Activated naive CD8-positive, alpha-beta T cell (primary cell): ENCODE data around the gene EDA.
A peak's percentile ranks its signal among the peaks of the same experiment; 100 is the strongest.

Experiments used
- H3K27ac Mint-ChIP-seq: one replicate; pipeline ENCODE4 v1.8.0; 2021; ENCODE audit warnings: mixed read lengths
- H3K27me3 Mint-ChIP-seq: one replicate; pipeline ENCODE4 v1.8.0; 2021; ENCODE audit warnings: mixed read lengths
- H3K36me3 Mint-ChIP-seq: one replicate; pipeline ENCODE4 v1.8.0; 2021; ENCODE audit warnings: mixed read lengths
- H3K4me1 Mint-ChIP-seq: one replicate; pipeline ENCODE4 v1.8.0; 2021; ENCODE audit warnings: low read depth, mixed read lengths
- H3K4me3 Mint-ChIP-seq: one replicate; pipeline ENCODE4 v1.8.0; 2021; ENCODE audit warnings: mild to moderate bottlenecking, mixed read lengths
- H3K9me3 Mint-ChIP-seq: one replicate; pipeline ENCODE4 v1.8.0; 2021; ENCODE audit warnings: low read depth, mixed read lengths

The EDA gene

DNA sequence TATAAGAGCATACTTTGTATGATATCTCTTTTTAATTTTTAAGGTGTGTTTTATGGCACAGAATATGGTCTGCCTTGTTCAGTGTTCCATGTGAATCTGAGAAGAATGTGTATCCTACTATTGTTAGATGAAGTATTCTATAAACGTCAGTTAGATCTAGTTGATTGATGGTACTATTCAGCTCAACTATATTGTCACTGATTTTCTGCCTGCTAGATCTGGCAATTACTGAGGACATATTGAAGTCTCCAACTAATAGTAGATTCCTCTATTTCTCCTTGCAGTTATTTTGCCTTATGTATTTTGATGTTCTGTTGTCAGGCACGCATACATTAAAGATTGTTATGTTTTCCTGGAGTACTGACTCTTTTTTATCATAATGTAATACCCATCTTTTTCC lies 394.1 kb downstream of the EDA start:
- Mint-ChIP-seq H3K9me3 (no peaks in the 10 kb centered on the region), H3K27ac (no peak overlapping the region), H3K36me3 (no peaks in the 10 kb centered on the region), H3K4me3 (no peak overlapping the region), H3K4me1 (peaks cover 10% of the 10 kb centered on the region), H3K27me3 (no peaks in the 10 kb centered on the region)

- Mint-ChIP-seq H3K27me3 (no peaks in the 10 kb centered on the region), H3K36me3 (no peaks in the 10 kb centered on the region), H3K27ac (no peak overlapping the region), H3K9me3 (no peaks in the 10 kb centered on the region), H3K4me1 (peaks cover 30% of the 10 kb centered on the region), H3K4me3 (no peak overlapping the region)
Measured at GRCh38 chrX:70012756-70013155, 396.8 kb downstream of the EDA start.

DNA sequence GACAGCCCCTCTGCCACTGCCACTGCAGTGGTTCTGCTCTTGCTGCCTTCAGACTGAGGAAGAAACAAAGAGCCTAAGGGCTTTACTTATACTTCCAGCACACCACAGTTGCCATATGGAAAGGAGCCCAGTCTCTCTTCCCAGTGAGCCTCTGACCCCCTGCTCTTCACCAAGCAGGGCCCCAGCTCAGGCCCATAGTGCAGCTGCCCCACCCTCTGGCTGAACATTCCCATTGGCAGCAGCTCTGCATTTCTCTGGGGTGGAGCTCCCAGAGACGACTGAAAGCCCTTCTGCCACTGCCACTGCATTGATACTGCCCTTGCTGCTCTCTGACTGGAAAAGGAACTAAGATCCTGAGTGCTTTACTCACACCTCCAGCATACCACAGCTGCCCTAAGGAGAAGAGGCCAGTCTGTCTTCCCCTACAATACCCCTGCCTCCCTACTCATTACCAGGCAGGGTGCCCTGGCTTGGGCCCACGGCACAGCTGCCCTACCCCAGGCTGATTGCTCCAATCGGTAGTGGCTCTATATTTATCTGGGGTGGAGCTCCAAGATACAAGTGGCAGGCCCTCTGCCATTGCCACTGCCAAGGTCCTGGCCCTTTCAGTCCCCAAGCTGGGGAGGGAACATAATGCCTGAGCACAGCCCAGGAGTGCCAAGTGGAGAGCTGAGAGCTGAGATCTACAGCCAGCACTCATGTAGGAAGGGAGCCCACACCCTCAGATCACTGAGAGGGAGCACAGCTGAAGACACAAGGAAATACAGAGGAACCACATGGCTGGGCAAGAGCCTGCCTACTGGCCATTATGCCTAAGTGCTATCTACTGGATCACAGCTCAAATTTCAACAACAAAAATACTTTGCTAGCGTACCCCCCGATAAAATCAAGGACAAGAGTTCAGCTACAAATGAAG lies 397.8 kb downstream of the EDA start:
- H3K36me3 Mint-ChIP-seq = no peaks in the 10 kb centered on the region
- no peak overlapping the region for H3K4me3 Mint-ChIP-seq
- H3K27ac Mint-ChIP-seq = no peak overlapping the region
- H3K27me3 Mint-ChIP-seq = no peaks in the 10 kb centered on the region
- peaks cover 30% of the 10 kb centered on the region for H3K4me1 Mint-ChIP-seq
- H3K9me3 Mint-ChIP-seq = no peaks in the 10 kb centered on the region

DNA sequence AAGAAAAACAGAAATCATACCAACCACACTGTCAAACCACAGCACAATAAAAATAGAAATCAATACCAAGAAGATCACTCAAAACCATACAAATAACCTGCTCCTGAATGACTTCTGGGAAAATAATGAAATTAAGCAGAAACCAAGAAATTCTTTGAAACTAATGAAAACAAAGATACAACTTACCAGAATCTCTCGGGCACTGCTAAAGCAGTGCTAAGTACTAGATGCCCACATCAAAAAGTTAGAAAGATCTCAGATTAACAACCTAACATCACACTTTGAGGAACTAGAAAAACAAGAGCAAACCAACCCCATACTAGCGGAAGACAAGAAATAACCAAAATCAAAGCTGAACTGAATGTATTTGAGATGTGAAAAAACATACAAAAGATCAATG lies 400.6 kb downstream of the EDA start:
- no peaks in the 10 kb centered on the region for H3K27me3 Mint-ChIP-seq
- peaks cover 30% of the 10 kb centered on the region for H3K4me1 Mint-ChIP-seq
- peak overlapping the region; percentile 6 for H3K4me3 Mint-ChIP-seq
- peak overlapping the region; percentile 50 for H3K27ac Mint-ChIP-seq
- H3K36me3 Mint-ChIP-seq = no peaks in the 10 kb centered on the region
- no peaks in the 10 kb centered on the region for H3K9me3 Mint-ChIP-seq

GRCh38 chrX:70022616-70023015 lies 406.7 kb downstream of the EDA start:
- Mint-ChIP-seq H3K4me3 (no peak overlapping the region), H3K27ac (no peak overlapping the region), H3K4me1 (peaks cover 31% of the 10 kb centered on the region), H3K27me3 (no peaks in the 10 kb centered on the region), H3K36me3 (no peaks in the 10 kb centered on the region), H3K9me3 (no peaks in the 10 kb centered on the region)

- Mint-ChIP-seq H3K4me1 (peaks cover 39% of the 10 kb centered on the region), H3K27ac (no peak overlapping the region), H3K9me3 (no peaks in the 10 kb centered on the region), H3K27me3 (no peaks in the 10 kb centered on the region), H3K4me3 (no peak overlapping the region), H3K36me3 (no peaks in the 10 kb centered on the region)
Measured at GRCh38 chrX:70025464-70025863, 409.6 kb downstream of the EDA start.

GRCh38 chrX:70026112-70026850 lies 410.4 kb downstream of the EDA start:
- H3K27ac Mint-ChIP-seq = no peak overlapping the region
- H3K4me1 Mint-ChIP-seq = peaks cover 42% of the 10 kb centered on the region
- H3K27me3 Mint-ChIP-seq = no peaks in the 10 kb centered on the region
- H3K9me3 Mint-ChIP-seq = no peaks in the 10 kb centered on the region
- no peaks in the 10 kb centered on the region for H3K36me3 Mint-ChIP-seq
- H3K4me3 Mint-ChIP-seq = peak overlapping the region; percentile 32

DNA sequence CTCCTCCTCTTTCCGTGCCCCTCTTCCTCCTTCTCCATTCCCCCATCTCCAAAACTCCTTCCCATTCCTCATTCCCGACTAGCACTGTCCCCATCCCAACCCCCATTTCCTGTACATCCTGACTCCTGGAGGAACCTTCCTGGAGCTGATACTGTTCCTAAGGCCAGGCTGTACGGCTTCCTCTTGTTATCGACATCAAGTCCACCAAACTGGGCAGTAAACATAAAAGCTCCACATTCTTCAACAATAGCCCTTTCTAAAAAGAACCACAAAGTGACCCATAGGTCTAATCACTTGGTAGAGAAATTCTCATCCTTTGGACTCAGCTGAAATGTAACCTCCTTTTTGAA lies 410.9 kb downstream of the EDA start:
- Mint-ChIP-seq H3K9me3 (no peaks in the 10 kb centered on the region), H3K27me3 (no peaks in the 10 kb centered on the region), H3K4me1 (peaks cover 43% of the 10 kb centered on the region), H3K4me3 (no peak overlapping the region), H3K36me3 (no peaks in the 10 kb centered on the region), H3K27ac (no peak overlapping the region)

- H3K9me3 Mint-ChIP-seq = no peaks in the 10 kb centered on the region
- peaks cover 38% of the 10 kb centered on the region for H3K4me1 Mint-ChIP-seq
- no peaks in the 10 kb centered on the region for H3K27me3 Mint-ChIP-seq
- H3K27ac Mint-ChIP-seq = no peak overlapping the region
- H3K4me3 Mint-ChIP-seq = no peak overlapping the region
- H3K36me3 Mint-ChIP-seq = no peaks in the 10 kb centered on the region
Measured at GRCh38 chrX:70029863-70030262, 413.9 kb downstream of the EDA start.

DNA sequence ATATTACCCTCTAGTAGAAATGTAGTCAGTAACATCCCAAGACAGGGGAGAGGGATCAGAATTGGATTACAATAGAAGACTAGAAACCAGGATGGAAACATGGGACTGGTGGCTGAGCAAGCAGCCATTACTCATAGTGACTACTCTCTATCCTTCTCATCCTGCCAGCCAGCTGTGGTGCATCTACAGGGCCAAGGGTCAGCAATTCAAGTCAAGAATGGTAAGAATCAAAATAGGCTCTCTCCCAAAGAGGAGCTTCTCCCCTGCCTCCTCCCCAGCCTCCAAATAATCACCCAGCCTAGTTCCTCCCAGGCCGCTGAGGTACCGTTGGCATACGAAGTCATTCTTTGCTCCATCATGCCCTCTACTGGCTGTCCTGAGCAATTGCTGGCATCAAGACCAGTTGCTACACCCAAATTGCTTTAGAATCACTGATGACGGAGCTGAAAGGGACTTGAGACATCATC lies 414.4 kb downstream of the EDA start:
- H3K4me1 Mint-ChIP-seq = peaks cover 34% of the 10 kb centered on the region
- no peaks in the 10 kb centered on the region for H3K9me3 Mint-ChIP-seq
- H3K27ac Mint-ChIP-seq = no peak overlapping the region
- no peaks in the 10 kb centered on the region for H3K27me3 Mint-ChIP-seq
- no peaks in the 10 kb centered on the region for H3K36me3 Mint-ChIP-seq
- no peak overlapping the region for H3K4me3 Mint-ChIP-seq

DNA sequence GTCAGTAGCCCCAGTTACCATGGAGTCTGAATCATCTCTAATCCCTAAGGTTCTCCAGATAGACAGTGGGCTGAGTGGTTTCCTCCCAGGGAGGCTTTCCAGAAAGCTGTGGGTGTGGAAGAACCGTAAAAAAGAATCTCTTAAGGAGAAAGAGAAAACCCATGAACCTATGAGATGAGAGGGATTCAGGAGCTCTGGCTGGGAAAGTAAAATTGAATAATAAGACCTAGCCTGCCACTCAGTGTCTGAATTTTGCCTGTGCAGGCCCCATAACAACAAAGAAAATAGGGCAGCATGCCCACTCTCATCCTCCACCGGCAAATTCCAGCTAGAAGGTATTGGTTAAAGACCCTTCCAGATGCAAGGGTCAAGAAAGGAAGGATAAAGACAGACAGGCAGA lies 416.9 kb downstream of the EDA start:
- H3K36me3 Mint-ChIP-seq = no peaks in the 10 kb centered on the region
- H3K9me3 Mint-ChIP-seq = no peaks in the 10 kb centered on the region
- H3K27me3 Mint-ChIP-seq = no peaks in the 10 kb centered on the region
- H3K4me1 Mint-ChIP-seq = peaks cover 15% of the 10 kb centered on the region
- no peak overlapping the region for H3K4me3 Mint-ChIP-seq
- H3K27ac Mint-ChIP-seq = no peak overlapping the region

DNA sequence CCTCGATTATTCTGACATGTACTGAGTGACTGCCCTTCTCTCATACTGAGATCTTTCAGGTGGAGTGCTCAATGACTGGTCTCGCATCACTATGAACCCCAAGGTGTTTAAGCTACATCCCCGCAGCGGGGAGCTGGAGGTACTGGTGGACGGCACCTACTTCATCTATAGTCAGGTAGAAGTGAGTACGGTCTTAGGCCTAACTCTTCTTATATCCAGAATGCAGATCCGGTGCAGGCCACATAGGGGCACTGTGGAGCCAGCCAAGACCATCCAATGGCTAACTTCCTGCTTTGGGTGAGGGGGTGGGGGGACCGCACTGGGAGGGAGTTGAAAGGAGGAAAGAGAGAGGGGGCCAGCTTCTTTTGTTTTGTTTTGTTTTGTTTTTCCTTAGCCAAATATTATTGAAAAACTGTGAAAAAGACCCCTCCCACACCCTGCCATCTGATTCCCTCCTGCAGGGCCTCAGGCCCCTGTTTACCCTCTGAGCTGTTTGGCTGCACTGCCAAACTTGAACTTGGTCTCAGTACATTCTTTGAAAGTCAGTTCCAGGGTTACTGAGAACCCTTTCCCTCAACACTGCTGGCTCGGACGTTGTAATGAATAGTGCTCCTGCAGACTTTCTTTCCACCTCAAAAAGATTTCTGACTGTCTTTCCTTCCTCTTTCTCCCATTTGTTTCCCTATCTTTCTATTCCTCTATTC lies 417.6 kb downstream of the EDA start:
- Mint-ChIP-seq H3K36me3 (no peaks in the 10 kb centered on the region), H3K4me1 (peaks cover 15% of the 10 kb centered on the region), H3K4me3 (no peak overlapping the region), H3K9me3 (no peaks in the 10 kb centered on the region), H3K27ac (no peak overlapping the region), H3K27me3 (no peaks in the 10 kb centered on the region)

DNA sequence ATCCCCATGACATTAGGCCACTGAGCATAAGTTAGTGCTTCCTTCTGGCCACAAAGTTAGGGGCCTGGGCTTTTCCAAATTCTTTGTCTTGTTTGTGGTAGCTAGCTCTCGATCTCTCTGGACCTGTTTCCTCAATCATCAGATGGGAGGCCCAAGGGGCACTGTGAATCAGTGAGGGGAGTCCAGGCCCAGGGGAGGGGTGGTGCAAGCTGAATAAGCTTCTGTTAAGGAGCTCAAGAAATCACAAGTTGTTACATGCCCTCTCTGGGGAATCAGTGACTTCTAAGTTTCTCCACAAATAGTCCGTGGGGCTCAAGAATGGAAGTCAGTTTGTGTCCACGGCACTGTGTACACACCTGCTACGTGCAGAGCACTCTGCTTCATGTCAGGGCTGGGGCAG lies 418.7 kb downstream of the EDA start:
- peaks cover 12% of the 10 kb centered on the region for H3K4me1 Mint-ChIP-seq
- H3K27ac Mint-ChIP-seq = no peak overlapping the region

DNA sequence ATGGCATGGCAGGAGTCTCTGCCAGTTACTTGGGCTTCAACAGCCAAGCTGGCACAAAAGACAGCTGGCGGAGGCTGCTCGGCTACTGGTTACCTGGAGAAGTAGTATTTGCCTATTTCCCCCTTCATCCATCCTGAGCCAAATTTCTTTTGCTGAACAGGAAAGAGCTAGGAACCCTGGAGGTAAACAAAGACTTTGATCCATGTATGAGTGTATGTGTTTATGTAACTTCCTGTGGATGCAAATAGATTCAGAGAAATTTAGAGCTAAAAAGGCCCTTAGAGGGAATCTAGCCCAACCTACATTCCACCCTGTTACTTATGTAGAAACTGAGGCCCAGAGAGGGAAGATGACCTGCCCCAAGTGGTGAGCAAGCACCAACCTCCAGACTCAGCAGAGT lies 422.6 kb downstream of the EDA start:
- Mint-ChIP-seq H3K27ac (no peak overlapping the region), H3K27me3 (no peaks in the 10 kb centered on the region), H3K9me3 (no peaks in the 10 kb centered on the region), H3K4me1 (no peaks in the 10 kb centered on the region), H3K36me3 (no peaks in the 10 kb centered on the region), H3K4me3 (no peak overlapping the region)

More for the DNA sequence above, 418.7 kb downstream of the EDA start:
- no peaks in the 10 kb centered on the region for H3K27me3 Mint-ChIP-seq
- no peaks in the 10 kb centered on the region for H3K36me3 Mint-ChIP-seq
- H3K4me3 Mint-ChIP-seq = no peak overlapping the region
- H3K9me3 Mint-ChIP-seq = no peaks in the 10 kb centered on the region

- Mint-ChIP-seq H3K4me3 (no peak overlapping the region), H3K36me3 (no peaks in the 10 kb centered on the region), H3K4me1 (no peaks in the 10 kb centered on the region), H3K27me3 (no peaks in the 10 kb centered on the region), H3K9me3 (no peaks in the 10 kb centered on the region), H3K27ac (no peak overlapping the region)
Measured at GRCh38 chrX:70038951-70039350, 423.0 kb downstream of the EDA start.
